GM21367 (cell line): Measurements from ENCODE around the gene KIF24.
"Not testable (repeated sequence)": the region's sequence is repeated elsewhere in the genome, so short reads cannot be mapped to it uniquely, and the experiment has no call there.

Experiments used
- ATAC-seq: cut with Tn5 transposase; IDR thresholded peaks from one replicate; pipeline ENCODE4 v1.9.1; 2021; ENCODE audit not compliant: unreplicated experiment

KIF24 gene

DNA sequence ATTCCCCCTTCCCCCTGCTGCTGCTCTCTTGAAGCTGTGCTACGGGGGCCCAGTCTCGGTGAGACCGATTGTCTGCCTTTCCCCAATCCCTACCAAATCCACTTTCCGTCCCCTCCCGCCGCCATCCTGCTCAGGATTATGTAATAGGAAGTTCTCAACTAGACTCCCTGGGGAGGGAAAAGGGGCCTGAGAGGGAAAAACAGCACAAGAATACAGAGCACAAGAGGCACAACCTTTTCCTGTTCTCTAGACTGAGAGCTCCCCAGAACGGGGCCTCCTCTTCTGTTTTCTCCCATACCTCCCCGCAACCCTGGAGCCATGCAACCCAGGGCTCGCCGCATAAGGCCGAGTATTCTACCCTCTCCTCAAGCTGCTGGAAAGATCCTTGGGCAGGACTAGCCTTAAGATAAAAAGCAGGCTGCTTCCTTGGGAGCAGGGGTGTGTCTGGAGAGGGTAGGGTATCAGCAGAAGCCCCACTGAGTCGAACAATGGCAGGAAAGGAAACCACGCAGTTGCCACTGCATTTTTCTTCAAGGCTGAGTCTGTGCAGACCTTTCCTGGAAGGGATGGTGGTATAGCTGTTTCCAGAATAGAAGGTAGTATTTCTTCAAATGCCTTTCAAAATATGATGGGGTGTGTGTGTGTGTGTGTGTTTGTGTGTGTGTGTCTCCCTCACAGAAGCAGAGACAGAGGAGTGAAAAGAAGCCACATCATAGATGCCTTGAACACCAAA lies 34.7 kb upstream of the KIF24 start:
- no peak for ATAC-seq

DNA sequence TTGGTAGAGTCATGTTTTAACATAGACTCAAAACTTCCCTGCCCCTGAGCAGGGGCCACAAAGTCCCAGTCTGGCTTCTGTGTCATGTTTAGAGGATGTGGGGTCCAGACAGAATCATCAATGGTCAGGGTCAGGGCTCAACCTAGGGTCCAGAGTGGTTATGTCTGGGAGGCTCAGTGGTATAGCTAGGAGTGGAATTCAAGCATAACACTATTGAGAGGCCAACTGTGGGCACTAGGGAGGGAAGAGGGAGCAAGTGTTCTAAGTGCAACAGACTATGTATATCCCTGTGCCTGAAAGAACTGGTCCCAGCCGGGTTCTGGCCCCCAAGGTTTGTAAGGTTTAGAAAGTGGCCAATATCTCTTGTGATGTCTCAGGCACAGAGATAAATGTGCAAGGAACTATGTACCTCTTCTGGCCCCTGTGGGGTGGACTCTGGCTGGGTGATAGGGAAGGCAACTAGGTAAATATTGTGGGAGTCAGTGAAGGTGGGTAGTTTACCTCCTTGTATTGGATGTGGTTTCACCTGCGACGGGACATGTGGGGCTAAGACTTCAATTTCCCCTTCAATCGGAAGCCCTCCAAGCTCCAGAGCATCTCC lies 33.6 kb upstream of the KIF24 start:
- ATAC-seq = no peak

DNA sequence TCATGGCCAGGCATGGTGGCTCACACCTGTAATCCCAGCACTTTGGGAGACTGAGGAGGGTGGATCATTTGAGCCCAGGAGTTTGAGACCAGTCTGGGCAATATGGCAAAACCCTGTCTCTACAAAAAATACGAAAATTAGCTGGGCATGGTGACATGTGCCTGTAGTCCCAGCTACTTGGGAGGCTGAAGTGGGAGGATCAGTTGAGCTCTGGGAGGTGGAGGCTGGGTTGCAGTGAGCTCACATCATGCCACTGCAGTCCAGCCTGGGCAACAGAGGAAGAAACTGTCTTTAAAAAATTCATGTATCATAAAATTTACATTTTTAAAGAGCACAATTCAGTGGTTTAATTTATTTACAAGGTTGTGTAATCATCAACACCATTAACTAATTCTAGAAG lies 23.9 kb upstream of the KIF24 start:
- ATAC-seq = not testable (repeated sequence)

DNA sequence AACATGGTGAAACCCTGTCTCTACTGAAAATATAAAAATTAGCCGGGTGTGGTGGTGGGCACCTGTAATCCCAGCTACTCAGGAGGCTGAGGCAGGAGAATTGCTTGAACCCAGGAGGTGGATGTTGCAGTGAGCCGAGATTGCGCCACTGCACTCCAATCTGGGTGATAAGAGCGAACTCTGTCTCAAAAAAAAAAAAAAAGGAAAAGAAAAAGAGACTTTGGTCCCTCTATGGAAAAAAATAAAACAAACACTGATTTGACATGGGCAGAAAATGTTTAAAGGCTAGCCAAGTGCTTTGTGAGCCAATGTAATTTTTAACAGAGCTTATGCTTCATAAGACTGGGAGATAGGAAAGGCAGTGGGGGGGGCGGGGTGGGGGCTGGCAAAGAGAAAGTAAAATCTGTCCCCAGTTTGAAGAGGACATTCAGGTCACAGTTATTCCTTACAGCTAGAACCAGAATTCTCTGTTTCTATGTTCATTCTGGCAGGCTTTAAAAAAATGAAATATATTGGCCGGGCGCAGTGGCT lies 23.1 kb upstream of the KIF24 start:
- ATAC-seq = not testable (repeated sequence)

DNA sequence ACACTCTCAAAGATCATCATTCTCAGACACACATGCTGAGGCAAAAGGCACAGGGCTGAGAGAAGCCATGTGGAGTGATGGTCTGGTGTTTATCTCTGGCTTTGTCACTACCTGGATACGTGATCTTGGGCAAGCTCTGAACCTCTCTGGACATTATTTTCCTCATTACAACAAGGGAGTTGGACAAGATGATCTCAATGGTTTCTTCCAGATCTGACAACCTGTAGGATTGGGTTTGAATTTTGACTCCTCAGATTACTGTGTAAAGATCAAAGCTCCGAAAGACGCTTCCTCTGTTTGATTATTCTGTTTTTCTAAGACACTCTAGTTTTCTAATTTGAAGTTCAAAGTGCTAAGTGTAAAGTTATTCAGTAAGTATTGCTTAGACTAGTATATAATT lies 20.3 kb upstream of the KIF24 start:
- ATAC-seq = no peak

DNA sequence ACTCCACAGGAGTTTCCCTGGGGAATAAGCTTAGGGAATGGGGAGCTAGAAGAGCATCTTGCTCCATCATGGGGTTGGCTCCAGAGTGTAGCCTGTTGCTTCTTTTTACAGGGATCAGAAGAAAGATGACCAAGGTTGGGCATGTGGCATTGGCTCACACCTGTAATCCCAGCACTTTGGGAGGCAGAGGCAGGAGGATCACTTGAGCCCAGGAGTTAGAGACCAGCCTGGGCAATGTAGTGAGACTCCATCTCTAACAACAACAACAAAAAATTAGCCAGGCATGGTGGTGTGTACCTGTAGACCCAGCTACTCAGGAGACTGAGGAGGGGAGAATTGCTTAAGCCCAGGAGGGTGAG lies 18.7 kb upstream of the KIF24 start:
- no peak for ATAC-seq

DNA sequence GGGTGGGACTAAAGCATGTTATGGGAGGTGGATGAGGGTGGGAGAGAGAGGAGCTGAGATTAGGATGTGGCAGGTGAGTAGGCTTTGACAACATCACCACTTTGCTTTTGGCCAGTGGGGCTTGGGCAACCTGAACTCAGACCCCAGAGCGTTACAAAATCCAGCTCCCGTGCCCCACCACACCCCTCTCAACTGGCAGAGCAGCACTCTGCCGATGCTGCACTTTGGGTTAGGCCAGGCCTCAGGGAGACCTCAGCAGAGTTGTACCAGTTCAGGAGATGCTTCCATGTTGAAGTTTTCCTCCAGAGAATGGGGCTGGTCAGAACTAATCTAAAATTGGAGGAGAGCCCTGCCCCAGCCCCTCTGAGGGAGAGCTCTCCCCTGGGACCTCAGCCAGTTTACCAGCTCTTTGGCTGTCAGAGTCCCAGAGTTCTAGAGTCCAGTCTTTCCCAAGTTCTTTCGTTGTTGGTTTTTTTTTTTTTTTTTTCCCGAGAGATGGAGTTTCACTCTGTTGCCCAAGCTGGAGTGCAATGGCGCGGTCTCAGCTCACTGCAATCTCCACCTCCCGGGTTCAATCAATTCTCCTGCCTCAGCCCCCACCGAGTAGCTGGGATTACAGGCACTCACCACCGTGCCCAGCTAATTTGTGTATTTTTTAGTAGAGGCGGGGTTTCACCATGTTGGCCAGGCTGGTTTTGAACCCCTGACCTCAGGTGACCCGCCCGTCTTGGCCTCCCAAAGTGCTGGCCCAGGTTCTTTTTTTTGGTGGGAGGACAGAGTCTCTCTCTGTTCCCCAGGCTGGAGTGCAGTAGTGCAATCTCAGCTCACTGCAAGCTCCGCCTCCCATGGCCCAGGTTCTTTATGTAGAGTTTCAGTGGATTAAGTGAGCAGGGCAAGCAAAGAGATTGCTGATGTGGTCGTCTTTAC lies 18.1 kb upstream of the KIF24 start:
- ATAC-seq = no peak

DNA sequence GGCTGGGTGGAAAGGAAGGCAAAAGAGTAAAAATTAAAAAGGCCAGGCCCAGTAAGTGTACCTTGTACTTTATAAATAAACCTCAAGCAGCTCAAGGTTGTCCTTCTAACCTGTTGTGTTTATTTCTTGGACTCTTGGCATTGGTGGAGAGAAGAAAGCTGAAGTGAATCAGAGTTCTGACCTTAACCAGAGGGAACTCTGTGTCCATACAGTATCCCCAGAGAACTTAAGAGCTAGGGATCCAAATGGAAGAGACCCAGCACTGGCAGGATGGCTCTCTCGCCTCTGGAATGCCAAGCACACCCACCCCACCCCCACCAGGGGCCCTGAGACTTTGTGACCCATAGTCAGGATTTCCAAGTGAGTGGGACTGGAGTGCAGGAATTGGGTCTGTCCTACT lies 14.5 kb upstream of the KIF24 start:
- ATAC-seq = no peak

DNA sequence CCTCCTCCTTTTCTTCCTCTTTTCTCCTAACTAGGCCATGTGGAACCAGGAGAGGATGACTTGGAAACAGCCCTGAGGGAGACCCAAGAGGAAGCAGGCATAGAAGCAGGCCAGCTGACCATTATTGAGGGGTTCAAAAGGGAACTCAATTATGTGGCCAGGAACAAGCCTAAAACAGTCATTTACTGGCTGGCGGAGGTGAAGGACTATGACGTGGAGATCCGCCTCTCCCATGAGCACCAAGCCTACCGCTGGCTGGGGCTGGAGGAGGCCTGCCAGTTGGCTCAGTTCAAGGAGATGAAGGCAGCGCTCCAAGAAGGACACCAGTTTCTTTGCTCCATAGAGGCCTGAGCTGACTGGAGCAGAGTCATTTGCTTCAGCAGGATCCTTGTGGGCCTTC lies 14.0 kb upstream of the KIF24 start:
- no peak for ATAC-seq

DNA sequence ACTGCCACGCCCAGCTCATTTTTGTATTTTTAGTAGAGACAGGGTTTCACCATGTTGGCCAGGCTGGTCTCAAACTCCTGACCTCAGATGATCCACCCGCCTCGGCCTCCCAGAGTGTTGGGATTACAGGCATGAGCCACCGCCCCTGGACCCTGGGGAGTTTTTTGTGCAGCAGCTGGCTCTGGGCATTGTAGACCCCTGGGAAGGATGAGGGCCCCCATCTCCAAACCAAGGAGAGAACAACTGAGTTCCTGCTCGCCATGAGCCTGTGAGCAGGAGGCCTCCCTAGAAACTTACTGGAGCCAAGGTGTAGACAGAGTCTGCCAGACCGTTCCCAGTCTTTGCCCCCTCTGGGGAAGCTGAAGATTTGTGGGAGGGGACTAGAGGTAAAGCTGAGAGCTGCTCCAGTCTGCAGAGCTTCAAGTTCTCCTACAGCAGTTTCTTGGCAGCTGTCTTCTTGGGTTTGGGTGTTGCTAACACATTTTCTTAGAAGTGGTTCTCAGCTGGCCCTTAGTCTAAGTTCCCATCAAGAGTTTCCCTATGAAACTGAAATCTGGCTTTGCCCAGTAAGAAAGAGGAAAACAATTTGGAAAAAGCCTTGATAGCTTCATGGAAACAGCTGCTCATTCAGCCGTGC lies 12.7 kb upstream of the KIF24 start:
- ATAC-seq = no peak

DNA sequence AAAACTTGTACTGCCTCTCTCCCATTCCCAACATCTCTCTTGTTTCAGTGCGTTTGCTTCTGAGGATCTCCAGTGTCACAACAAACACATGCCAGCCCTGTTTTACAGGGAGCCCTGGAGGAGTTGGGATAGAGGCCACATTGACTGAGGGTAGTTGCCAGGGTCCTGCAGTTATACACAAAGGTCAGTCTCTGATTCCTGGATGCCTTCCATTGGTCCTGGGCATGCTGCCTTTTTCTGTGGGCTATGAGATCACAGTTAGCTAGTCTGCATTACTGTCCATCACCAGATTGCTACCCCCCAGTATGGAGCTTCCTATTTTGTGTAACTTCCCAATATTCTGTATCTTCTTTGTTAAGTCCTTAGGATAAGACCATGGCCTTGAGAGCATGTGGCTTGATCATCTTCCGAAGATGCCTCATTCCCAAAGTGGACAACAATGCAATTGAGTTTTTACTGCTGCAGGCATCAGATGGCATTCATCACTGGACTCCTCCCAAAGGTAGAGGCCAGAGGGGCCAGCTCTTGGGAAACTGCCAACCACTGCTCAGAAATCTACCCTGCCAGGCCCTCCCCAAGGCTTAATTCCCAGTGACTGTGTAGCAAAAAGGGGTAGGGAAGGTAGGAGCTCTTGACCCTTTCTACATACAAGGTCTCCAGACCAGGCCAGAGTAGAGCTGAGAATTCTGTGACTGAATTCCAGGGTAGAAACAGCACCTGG lies 9.8 kb upstream of the KIF24 start:
- ATAC-seq = no peak

DNA sequence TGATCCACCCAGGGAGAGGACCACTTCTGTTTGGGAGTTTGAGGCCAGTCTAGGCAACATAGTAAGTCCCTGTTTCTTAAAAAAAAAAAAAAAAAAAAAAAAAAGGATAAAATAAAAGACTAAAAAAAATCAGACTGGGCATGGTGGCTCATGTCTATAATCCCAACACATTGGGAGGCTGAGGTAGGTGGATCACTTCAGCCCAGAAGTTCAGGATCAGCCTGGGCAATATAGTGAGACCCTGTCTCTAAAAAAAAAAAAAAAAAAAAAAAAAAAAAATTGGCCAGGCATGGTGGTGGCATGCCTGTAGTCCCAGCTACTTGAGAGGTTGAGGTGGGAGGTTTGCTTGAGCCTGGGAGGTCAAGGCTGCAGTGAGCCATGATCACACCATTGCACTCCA lies 9.0 kb upstream of the KIF24 start:
- not testable (repeated sequence) for ATAC-seq

DNA sequence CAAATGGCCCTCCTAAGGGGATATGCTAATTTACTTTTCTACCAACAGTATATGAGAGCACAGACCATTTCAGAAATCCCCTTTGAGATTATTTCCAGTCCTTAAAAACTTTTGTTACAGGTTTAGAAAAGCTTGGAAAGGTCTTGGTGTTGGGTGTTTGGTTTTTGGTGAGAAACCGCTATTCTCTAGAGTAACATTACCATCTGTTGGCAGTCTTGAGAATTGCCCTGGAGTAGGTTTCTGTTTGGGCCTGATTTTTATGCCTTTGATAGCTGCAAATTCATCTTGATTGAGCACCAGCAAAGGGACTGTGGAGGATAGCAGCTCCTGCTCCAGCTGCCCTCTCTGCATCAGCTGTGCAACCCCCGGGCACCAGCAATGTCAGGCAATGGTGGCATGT lies 8.3 kb upstream of the KIF24 start:
- ATAC-seq = no peak

DNA sequence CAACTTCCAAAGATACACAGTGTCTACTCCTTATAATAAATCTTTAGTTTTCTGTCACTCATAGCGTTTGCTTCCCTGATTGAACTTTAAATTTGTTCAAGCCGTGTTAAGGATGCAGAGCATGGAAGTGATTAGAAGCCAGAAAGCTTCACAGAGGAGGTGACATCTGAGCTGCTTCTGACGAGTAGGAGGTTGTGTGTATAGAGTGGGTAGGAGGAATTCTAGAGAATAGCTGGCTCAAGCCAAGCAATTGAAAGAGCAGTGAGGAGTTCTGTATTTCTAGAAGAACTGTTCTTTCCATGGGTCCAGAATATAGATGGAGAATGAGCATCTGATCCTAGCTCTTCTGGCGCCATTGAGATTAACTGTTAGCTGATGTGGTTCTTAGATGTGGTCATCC lies 6.3 kb upstream of the KIF24 start:
- no peak for ATAC-seq

DNA sequence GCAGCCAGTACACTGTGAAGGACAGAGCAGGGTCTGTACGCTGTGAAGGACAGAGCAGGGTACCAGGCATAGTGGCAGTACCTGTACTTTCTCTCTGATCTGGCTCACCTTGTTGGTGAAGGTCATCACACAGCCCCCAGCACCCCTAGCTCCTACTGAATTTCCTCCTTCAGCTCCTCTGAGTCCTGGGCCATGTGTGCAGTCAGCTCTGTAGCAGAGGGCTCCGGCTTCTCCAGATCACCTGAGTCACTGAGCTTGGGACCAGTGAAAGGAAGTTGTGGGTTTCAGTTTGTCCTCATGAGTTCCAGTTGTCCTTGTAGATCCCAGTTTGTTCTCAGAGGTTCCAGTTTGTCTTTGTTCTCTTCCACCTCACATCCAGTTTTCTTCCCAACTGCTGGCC lies 5.8 kb upstream of the KIF24 start:
- ATAC-seq = no peak

DNA sequence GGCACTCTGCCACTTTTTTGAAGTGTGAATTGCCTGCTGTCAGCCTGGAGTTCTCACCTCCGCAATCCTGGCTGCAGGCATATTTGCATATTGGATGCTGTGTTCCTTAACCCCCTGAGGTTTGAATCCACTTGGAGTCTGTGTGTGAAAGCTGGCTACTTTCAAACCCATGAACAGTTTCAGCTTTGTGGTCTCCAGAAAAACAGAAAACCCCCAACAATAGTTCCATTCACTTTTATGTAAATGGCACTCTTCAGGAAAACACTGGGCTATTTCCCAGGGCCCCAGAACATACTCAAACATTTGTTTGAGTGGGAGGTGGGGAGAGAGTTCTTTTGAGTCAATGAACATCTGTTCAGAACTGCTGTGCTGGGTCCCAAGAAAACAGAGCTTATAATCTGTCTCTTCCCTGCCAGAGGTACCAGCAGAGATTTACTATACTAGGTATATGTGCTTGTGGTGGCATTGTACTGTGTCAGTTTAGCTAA lies 5.3 kb upstream of the KIF24 start:
- no peak for ATAC-seq

DNA sequence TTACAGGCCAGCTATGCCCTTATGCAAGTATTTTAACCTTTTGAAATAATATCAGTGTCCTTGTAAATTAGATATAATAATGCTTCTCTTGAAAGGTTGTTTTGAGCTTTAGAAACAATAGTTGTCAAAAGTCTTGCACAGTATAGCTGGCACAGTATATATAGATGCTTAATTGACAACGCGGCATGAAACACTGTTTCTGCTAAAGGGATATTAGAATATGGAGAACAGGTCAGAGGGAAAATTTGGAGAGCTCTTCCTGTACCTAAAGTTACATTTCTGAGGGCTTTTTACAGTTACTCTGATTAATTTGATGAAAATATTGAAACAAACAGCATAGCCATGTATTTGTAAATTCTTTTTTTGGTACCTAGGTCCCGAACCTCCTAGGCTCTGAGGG lies 4.8 kb upstream of the KIF24 start:
- ATAC-seq = no peak

DNA sequence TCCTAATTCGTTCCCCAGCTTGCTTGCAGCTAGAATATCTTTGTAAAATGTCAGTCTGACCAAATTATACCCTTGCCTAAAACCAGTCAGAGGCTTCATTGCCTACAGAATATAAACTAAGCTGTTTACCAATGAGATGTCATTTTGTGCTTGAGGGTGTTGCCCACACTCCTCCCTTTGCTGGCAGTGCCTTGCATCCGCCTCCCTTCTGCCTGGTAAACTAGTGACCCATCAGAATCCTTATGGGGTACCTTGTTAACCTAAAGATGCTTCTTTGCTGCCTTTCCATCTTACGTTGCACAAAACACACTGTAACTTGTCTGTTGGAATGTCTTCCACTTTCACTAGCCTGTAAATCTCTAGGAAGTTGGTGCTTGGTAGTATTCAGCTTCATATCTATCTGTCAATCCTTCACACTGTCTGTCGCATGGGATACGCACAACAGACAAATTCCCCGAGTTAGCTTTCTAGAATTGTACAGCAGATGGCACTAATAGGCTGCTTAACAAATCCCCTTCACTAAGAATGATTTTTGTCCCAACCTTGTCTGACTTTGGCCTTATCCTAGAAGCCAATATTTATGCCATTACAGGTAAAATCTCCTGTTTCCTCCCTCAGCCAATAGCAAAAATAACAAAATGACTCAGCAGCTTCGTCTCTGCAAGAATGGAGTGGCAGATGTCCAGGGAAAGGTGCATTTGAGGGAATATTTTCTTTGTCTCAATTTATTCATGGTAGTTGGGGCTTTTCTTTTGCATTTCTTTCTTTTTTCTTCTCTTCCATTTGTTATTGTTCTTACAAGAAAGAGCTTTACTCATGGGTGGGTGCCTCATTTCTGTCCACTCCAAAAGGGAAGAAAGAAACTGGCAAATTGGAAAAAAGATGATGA lies 3.3 kb upstream of the KIF24 start:
- no peak for ATAC-seq

DNA sequence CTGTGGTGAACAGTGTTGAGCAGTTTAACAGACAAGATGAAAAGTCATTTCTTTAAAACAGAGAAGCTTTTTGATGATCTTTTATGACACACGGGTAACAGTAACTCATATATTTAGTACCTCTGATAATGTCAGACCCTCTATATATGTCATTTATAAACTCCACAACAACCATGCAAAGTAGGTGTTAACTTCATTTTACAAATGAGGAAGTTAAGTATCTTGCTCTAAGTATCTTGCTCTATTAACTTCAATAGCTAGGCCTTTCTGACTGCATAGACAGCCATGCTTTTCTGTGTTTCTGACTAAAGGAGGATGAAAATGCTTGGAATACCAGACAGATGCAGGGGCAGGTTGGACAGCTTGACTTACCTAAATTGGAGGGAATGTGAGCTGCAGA lies 2.1 kb upstream of the KIF24 start:
- no peak for ATAC-seq
